B cell (primary cell): ENCODE data around the gene SALL1. TPM values are rescaled to one million over a fixed set of nuclear protein-coding genes. Genes with fewer than 3 reads are reported as not detected.

Experiments used
- ATAC-seq: fragments of 200-7000 bp; cut with Tn5 transposase; one replicate; pipeline ENCODE4 v1.10.0; 2021; ENCODE audit warnings: low read depth, mild to moderate bottlenecking, moderate number of reproducible peaks, moderate library complexity
- CTCF ChIA-PET: fragments of 350-600 bp; sonication (Branson Sonifier 250); formaldehyde crosslinking; loops from one replicate; lab custom pipeline; 2021; ENCODE audit warnings: antibody characterized with exemption, inconsistent platforms; lab: Charles Lee
- POLR2A ChIA-PET: fragments of 350-600 bp; sonication (Branson Sonifier 250); formaldehyde crosslinking; loops from one replicate; lab custom pipeline; 2021; ENCODE audit warnings: antibody characterized with exemption; lab: Charles Lee
- DNase-seq: peaks from one replicate; pipeline ENCODE4 v3.0.0; 2013
- H2AFZ ChIP-seq: 2 replicates; pipeline ENCODE4 v1.6.1; 2012; ENCODE audit warnings: mild to moderate bottlenecking, low read depth, low read length; ENCODE audit not compliant: insufficient read depth, poor library complexity, severe bottlenecking
- H3K27ac ChIP-seq, 2 donors: 1 replicate in 1 of 2; 2 replicates in 1 of 2; pipeline ENCODE4 v1.5.1; 2012 to 2013; ENCODE audit warnings: low read length in 2 of 2, mild to moderate bottlenecking in 2 of 2, moderate library complexity in 1 of 2
- H3K27me3 ChIP-seq, 4 experiments: fragments of 200-600 bp in 1 of 4; sonication (generic) in 1 of 4; replicated peaks in 1 of 4; 1 replicate in 2 of 4; 2 replicates in 2 of 4; pipeline versions ENCODE4 v1.6.1 to v1.7.0; 2013 to 2016; ENCODE audit warnings: low read length in 3 of 4, mild to moderate bottlenecking in 2 of 4, mixed read lengths in 1 of 4, moderate library complexity in 1 of 4; ENCODE audit not compliant: insufficient read depth in 4 of 4, control insufficient read depth in 3 of 4; ENCODE audit errors: control extremely low read depth in 1 of 4
- H3K36me3 ChIP-seq, 2 experiments: replicated peaks in 1 of 2; 1 replicate in 1 of 2; 2 replicates in 1 of 2; pipeline versions ENCODE4 v1.6.1 to v1.7.1; 2013; ENCODE audit warnings: low read length in 1 of 2; ENCODE audit not compliant: insufficient read depth in 2 of 2, control insufficient read depth in 1 of 2; ENCODE audit errors: control extremely low read depth in 1 of 2, extremely low read depth in 1 of 2
- H3K4me1 ChIP-seq, 2 donors: fragments of 200-600 bp in 1 of 2; sonication (generic) in 1 of 2; 1 replicate in 1 of 2; 2 replicates in 1 of 2; pipeline versions ENCODE4 v1.5.1 to v1.6.1; 2013 to 2017; ENCODE audit warnings: low read length in 2 of 2; ENCODE audit not compliant: control insufficient read depth in 2 of 2, insufficient read depth in 2 of 2
- H3K4me2 ChIP-seq: replicated peaks from 2 replicates; pipeline ENCODE3; 2012; ENCODE audit warnings: mild to moderate bottlenecking, low read depth, low read length; ENCODE audit not compliant: poor library complexity, severe bottlenecking
- H3K4me3 ChIP-seq, 5 experiments: fragments of 200-600 bp in 1 of 5; sonication (generic) in 1 of 5; 1 replicate in 3 of 5; 2 replicates in 2 of 5; pipeline versions ENCODE4 v1.5.1 to v1.7.0; 2011 to 2016; ENCODE audit warnings: low read length in 4 of 5, mild to moderate bottlenecking in 4 of 5, low read depth in 2 of 5, control low read depth in 1 of 5, moderate library complexity in 1 of 5; ENCODE audit not compliant: insufficient read depth in 1 of 5; ENCODE audit errors: control extremely low read depth in 1 of 5, extremely low read depth in 1 of 5
- H3K79me2 ChIP-seq: fragments of 200-600 bp; sonication (generic); one replicate; pipeline ENCODE4 v1.6.0; 2016; ENCODE audit warnings: low read length; ENCODE audit not compliant: control insufficient read depth, insufficient read depth
- H3K9ac ChIP-seq: fragments of 200-600 bp; sonication (generic); 2 replicates; pipeline ENCODE4 v1.6.1; 2017; ENCODE audit warnings: mild to moderate bottlenecking, low read length, moderate library complexity
- H3K9me3 ChIP-seq, 3 donors: one replicate each; pipeline versions ENCODE4 v1.6.1 to v1.7.1; 2013; ENCODE audit warnings: low read length in 2 of 3; ENCODE audit not compliant: control insufficient read depth in 2 of 3, insufficient read depth in 1 of 3; ENCODE audit errors: control extremely low read depth in 1 of 3
- H4K20me1 ChIP-seq: 2 replicates; pipeline ENCODE4 v1.6.0; 2012; ENCODE audit warnings: mild to moderate bottlenecking, low read length; ENCODE audit not compliant: insufficient read depth, control insufficient read depth, poor library complexity, severe bottlenecking
- H3K27ac Mint-ChIP-seq: one replicate; pipeline ENCODE4 v1.8.0; 2021; ENCODE audit warnings: mixed read lengths
- H3K27me3 Mint-ChIP-seq: one replicate; pipeline ENCODE4 v1.8.0; 2021; ENCODE audit warnings: mixed read lengths
- H3K4me1 Mint-ChIP-seq: one replicate; pipeline ENCODE4 v1.8.0; 2021; ENCODE audit warnings: mixed read lengths
- H3K4me3 Mint-ChIP-seq: one replicate; pipeline ENCODE4 v1.8.0; 2021; ENCODE audit warnings: mixed read lengths
- H3K9me3 Mint-ChIP-seq: one replicate; pipeline ENCODE4 v1.8.0; 2022; ENCODE audit warnings: mixed read lengths; ENCODE audit not compliant: insufficient read depth
- CTCF ChIP-seq: fragments of 200-600 bp; IDR thresholded peaks from one replicate; pipeline ENCODE4 v1.8.0; 2022; ENCODE audit warnings: antibody characterized with exemption, mild to moderate bottlenecking
- EZH2 ChIP-seq: IDR thresholded peaks from 2 replicates; pipeline ENCODE4 v1.6.1; 2012; ENCODE audit warnings: borderline replicate concordance, low read depth, mild to moderate bottlenecking, moderate library complexity, low read length; ENCODE audit not compliant: insufficient read depth, poor library complexity, severe bottlenecking
- WGBS: methylation state at CpG from one replicate; pipeline ENCODE4 v1.1.5; 2013; ENCODE audit warnings: missing lambda C conversion rate; ENCODE audit not compliant: insufficient coverage; 5-methylcytosine and 5-hydroxymethylcytosine counted together
- intact Hi-C: fragments of 100-400 bp; cut with micrococcal nuclease; formaldehyde crosslinking; loops from one replicate; pipeline ENCODE4 v1.10.0; 2022
- polyA plus RNA-seq: library from polyadenylated mRNA; depleted of rRNA; stranded (reverse); fragments of >200 nt; gene quantifications from 2 replicates; pipeline ENCODE4 v1.2.3, GENCODE V29; 2012
- total RNA-seq, 2 donors: library from RNA; stranded (reverse); fragments of 120-200 nt in 1 of 2; gene quantifications; 1 replicate in 1 of 2; 2 replicates in 1 of 2; pipeline versions ENCODE4 v1.2.3 to v1.2.4, GENCODE V29; 2013 to 2022

The SALL1 gene
- total and polyA plus RNA-seq, 2 donors (not counting 1 experiment from before 2014, with no cell fraction given) = not detected

GRCh38 chr16:51163366-51163765, 12.3 kb upstream of the SALL1 start:
- Mint-ChIP-seq H3K27me3 (peaks cover 20% of the 10 kb centered on the region), H3K27ac (no peak overlapping the region), H3K9me3 (no peaks in the 10 kb centered on the region), H3K4me1 (no peaks in the 10 kb centered on the region), H3K4me3 (no peak overlapping the region)
- Histone ChIP-seq H3K4me3 (no peak overlapping the region), H4K20me1 (no peaks in the 10 kb centered on the region), H3K4me2 (no peak overlapping the region), H3K27ac (no peak overlapping the region), H3K9me3 (peaks cover 0 to 6% (median 0%) of the 10 kb centered on the region in 3 donors), H3K9ac (no peak overlapping the region), H3K79me2 (no peaks in the 10 kb centered on the region), H3K27me3 (peaks cover 0 to 5% (median 0%) of the 10 kb centered on the region in 4 experiments), H3K4me1 (no peaks in the 10 kb centered on the region), H3K36me3 (no peaks in the 10 kb centered on the region), H2AFZ (no peak overlapping the region)
- no peak for DNase-seq
- intact Hi-C loops = no loop called here
- CTCF ChIA-PET = no interaction called here
- POLR2A ChIA-PET = no interaction called here
- WGBS = no CpG with 5 or more reads among the region's 2 CpGs
- TF ChIP-seq EZH2 (no peak), CTCF (no peak)
- ATAC-seq = no peak

GRCh38 chr16:51161440-51162195, 10.5 kb upstream of the SALL1 start:
- Mint-ChIP-seq H3K9me3 (no peaks in the 10 kb centered on the region), H3K4me1 (no peaks in the 10 kb centered on the region), H3K4me3 (no peak overlapping the region), H3K27me3 (peaks cover 30% of the 10 kb centered on the region), H3K27ac (no peak overlapping the region)
- H3K79me2 ChIP-seq = no peaks in the 10 kb centered on the region
- H3K4me1 ChIP-seq = no peaks in the 10 kb centered on the region
- intact Hi-C loops = no loop called here
- DNase-seq (no peak), ATAC-seq (no peak)
- no peak overlapping the region for H3K27ac ChIP-seq
- no peaks in the 10 kb centered on the region for H3K36me3 ChIP-seq
- H3K27me3 ChIP-seq = peaks cover 0 to 5% (median under 1%) of the 10 kb centered on the region in 4 experiments
- H3K9me3 ChIP-seq = peaks cover 0 to 6% (median 0%) of the 10 kb centered on the region in 3 donors
- no peaks in the 10 kb centered on the region for H4K20me1 ChIP-seq
- no peak overlapping the region for H3K9ac ChIP-seq
- H2AFZ ChIP-seq = no peak overlapping the region
- no peak overlapping the region for H3K4me3 ChIP-seq
- no peak for TF ChIP-seq CTCF
- POLR2A ChIA-PET = no interaction called here
- WGBS = 94% methylated on average over 2 of the region's 2 CpGs
- H3K4me2 ChIP-seq = no peak overlapping the region
- CTCF ChIA-PET = no interaction called here
